ENCODE measurements around the gene GPR158.
"Not testable (repeated sequence)": the region's sequence is repeated elsewhere in the genome, so short reads cannot be mapped to it uniquely, and the experiment has no call there.

Gene GPR158, protein sequence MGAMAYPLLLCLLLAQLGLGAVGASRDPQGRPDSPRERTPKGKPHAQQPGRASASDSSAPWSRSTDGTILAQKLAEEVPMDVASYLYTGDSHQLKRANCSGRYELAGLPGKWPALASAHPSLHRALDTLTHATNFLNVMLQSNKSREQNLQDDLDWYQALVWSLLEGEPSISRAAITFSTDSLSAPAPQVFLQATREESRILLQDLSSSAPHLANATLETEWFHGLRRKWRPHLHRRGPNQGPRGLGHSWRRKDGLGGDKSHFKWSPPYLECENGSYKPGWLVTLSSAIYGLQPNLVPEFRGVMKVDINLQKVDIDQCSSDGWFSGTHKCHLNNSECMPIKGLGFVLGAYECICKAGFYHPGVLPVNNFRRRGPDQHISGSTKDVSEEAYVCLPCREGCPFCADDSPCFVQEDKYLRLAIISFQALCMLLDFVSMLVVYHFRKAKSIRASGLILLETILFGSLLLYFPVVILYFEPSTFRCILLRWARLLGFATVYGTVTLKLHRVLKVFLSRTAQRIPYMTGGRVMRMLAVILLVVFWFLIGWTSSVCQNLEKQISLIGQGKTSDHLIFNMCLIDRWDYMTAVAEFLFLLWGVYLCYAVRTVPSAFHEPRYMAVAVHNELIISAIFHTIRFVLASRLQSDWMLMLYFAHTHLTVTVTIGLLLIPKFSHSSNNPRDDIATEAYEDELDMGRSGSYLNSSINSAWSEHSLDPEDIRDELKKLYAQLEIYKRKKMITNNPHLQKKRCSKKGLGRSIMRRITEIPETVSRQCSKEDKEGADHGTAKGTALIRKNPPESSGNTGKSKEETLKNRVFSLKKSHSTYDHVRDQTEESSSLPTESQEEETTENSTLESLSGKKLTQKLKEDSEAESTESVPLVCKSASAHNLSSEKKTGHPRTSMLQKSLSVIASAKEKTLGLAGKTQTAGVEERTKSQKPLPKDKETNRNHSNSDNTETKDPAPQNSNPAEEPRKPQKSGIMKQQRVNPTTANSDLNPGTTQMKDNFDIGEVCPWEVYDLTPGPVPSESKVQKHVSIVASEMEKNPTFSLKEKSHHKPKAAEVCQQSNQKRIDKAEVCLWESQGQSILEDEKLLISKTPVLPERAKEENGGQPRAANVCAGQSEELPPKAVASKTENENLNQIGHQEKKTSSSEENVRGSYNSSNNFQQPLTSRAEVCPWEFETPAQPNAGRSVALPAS (N-terminal part only)

DNA sequence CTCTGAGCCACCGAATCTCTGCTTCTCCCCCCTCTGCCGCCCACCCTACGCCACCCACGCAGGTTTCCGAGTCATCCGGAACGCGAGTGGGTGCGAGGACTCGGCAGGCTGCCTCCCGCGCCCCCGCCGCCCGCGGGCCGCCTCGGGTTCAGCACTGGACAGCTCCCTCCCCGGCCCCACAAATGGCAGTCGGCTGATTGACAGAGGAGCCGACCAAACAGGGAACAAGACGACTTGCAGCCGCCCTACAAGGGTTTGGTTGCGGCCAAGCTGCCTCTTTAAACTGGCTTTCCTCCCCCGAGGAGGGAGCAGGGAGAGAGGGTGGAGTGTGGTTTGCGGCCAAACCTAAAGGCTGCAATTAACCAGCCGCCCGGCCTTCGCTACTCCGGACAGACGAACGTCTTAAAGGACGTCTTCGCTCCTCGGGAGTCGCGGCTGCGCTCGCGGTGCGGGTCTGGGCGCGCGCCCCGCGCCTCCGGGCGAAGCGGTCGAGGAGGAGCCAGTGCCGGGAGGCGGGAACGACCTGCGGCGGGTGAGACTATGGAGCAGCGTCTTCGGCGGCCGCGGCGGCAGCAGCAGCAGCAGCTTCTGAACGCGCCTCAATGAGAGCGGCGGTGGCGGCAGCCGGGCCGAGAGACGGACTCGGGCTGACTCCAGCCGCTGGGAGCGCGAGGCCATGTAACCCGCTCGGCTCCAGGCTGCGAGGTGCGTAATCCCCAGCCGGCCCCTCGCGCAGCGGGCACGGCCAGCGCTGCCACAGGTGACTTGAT, at the start of gene GPR158:
Gene GPR158 (plus strand): TSS at position 541 of the 770 bp plus-strand sequence. CDS start 420 bp downstream, outside the sequence.
- DNase-seq: peak; percentile 88

DNA sequence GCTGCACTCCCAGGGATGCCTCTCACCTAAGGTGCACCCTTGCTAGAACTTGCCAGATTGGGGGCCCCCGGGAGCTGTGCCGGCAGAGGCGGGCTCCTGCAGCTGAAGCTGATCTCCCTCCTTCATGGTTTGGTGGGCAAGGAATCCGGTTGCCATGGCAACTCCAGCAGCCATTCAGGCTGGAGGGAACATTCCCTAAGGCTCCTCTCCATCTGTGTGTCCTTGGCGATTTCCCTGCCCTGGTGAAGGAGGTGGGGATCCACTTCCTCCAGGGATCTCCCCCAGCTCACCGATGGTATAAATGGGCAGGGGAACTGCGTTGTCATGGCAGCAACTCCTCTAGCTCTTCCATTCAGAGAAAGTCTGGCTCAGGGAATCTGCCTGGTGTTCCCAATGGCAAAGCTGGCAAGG, 49.6 kb upstream of the GPR158 start:
- no peak for DNase-seq

DNA sequence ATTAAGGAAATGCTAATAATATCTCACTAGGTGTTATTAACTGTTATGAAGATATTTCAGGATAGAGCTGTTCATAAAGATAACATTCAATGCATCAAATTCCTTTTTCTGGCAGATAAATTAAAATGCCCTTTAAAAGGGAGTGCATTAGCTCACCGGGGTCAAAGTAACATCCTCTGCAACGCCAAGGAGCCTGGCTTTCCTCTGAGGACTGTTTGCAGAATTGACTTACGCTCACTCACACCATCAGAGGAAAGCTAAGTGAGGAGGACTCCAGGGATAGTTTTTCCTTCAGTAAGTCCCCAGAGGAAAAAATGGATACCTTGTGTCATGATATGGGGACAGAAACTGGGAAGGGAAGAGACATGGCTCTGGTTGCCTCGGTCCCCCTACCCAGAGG, 45.2 kb upstream of the GPR158 start:
- no peak for DNase-seq

DNA sequence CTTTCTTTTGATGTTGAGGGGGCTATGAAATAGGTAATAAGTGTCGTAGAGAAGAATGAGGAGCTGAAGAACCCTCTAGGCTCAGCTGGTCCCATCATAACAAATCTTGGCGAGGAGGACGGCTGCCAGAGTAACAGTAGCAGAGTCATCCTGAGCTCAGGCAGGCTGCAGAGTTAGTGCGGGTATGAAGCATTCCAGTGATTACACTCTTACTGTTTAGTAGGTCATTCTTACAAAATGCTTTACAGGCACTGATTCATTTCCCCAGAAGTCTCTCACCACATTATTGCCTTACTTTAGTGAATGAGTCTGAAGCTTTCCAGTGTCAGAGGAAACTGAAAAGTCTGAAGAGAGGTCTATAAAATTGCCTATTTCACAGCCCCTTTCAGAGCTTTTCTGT, 43.9 kb upstream of the GPR158 start:
- no peak for DNase-seq

DNA sequence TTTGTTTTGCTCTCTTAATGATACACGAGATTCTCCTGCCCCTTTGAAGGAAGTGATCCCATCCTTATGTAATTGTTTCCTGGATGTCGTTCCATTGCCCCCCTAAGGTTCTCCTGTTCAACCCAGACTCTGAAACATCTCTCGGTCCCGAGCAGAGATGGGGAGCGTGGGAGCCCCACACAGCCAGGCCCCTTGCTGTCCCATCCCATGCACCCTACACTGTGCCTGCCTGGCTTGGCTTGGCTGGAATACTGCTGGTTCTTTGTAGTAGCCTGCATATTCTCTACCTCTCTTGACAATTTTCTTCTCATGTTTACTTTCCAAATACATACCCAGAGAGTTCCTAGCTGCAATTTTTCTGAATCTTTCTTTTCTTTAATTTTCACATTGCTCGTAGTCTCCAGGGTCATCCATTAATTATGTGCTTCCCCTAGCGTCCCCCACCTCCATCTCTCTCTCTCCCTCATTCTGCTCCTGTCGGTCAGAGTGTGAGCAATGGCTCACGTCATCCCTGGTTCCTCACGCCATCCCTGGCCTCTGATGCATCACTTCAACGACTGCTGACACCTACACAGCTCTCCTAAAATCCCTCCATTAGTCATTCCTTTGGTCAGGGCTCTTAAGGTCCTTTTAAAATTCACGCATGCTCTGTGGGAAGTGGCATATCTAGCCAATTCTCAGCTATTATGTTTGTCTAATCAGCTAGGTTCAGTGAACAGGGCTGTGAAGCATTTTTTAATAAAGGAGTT, 32.5 kb upstream of the GPR158 start:
- no peak for DNase-seq

DNA sequence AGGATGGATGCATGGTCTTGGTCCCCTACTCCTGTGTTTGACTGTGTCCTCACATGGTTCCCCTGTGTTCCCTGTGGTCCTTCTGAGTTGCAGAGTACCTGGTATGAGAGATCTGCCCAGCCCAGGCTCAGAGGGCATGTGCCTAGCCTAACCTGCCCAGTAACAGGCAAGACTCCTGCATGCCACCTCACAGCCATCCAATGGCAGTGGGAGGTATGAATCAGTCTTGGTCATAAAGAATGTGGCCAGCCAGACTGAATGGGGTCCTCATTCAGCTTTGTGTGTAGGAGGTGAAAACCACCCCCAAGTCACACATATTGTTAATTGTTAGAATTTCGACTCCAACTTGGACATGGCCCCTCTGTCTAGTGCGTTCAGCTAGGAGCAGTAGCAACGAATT, 17.2 kb upstream of the GPR158 start:
- no peak for DNase-seq

DNA sequence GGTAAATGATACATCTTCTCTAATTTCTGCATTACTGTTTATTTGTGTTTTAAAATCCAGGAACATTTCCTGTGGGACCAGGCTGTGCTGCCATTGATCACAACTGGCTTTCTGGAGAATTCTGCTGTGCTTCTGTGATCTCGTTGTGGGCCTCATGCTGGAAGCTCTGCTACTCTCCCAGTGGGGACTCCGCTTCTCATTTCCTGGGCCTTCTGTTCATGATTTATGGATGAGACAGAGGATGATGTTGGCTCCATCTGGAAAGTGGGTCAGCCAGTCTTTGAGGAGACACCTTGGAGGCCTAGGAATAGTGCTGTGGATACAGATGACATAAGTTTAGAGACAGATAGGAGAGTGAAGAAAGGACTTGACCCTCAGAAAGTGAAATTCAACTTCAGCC, 15.2 kb upstream of the GPR158 start:
- no peak for DNase-seq

DNA sequence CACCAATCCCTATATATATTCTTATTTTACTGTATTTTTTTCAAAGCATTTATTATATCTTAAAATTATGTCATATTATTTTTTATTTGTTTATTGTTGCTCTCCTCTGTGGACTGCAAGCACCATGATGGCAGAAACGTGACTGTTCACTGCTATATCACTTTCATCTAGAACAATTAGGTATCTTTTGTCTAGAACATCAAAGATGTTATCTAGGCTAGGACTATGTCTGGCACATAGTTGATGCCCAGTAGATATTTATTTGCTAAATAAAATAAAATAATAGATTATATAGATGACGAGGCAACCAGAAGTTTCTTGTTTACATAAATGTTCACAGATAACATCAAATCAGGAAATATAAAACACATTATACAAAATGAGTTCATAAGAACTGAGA, 12.4 kb upstream of the GPR158 start:
- DNase-seq: no peak

DNA sequence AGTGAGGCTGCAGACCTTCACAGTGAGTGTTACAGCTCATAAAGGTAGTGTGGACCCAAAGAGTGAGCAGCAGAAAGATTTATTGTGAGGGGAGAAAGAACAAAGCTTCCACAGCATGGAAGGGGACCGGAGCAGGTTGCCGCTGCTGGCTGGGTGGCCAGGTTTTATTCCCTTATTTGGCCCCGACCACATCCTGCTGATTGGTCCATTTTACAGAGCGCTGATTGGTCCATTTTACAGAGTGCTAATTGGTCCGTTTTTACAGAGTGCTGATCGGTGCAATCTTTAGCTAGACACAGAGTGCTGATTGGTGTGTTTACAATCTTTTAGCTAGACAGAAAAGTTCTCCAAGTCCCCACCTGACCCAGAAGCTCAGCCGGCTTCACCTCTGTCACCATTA, 11.3 kb upstream of the GPR158 start:
- not testable (repeated sequence) for DNase-seq

DNA sequence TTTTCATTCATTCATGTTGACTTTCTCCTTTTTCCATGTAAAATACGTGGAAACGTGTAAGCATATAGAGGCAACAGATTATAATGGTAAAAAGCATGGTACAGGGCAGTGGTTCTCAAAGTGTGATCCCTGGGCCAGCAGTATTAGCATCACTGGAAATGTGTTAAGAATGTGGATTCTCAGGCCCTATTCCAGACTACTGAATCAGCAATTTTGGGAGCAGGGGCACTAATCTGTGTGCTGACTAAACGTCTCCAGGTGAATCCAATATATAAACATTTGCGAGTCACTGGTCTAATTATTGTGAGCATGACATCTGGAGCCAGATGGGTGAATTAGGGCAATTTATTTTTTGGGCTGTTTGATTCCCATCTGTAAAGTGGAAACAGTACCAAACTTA, 5.1 kb upstream of the GPR158 start:
- no peak for DNase-seq

DNA sequence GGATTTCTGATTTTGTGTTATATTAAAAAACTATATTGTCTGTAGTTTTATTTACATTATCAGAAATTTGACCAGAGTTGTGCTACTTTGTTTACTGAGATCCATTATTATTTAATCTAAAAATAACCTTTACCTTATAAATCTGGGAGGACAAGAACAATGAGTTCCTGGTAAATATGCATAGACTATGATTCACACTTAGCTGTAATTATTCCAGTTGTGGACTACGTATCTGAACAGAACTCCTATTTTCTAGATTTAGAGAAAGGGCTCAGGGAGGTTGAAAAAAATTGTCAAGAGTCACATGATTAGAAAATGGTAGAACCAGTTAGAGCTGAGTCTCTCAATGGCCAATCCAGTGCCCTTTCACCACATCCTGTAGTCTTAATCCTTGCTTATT, 4.2 kb upstream of the GPR158 start:
- no peak for DNase-seq

DNA sequence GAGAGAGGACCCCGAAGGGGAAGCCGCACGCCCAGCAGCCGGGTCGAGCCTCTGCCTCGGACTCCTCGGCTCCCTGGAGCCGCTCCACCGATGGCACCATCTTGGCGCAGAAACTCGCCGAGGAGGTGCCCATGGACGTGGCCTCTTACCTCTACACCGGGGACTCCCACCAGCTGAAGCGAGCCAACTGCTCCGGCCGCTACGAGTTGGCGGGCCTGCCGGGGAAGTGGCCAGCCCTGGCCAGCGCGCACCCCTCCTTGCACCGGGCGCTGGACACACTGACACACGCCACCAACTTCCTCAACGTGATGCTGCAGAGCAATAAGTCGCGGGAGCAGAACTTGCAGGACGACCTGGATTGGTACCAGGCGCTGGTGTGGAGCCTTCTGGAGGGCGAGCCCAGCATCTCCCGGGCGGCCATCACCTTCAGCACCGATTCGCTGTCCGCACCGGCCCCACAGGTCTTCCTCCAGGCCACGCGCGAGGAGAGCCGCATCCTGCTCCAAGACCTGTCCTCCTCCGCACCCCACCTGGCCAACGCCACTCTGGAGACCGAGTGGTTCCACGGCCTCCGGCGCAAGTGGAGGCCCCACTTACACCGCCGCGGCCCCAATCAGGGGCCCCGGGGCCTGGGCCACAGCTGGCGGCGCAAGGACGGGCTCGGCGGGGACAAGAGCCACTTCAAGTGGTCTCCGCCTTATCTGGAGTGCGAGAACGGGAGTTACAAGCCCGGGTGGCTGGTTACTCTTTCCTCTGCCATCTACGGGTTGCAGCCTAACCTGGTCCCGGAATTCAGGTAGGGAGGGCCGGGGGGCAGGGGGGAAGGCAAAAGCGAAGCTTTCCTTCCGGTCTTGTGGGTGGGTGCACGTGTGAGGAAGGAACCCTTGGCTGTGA, 973 bp downstream of the GPR158 start:
- peak; percentile 19 for DNase-seq

DNA sequence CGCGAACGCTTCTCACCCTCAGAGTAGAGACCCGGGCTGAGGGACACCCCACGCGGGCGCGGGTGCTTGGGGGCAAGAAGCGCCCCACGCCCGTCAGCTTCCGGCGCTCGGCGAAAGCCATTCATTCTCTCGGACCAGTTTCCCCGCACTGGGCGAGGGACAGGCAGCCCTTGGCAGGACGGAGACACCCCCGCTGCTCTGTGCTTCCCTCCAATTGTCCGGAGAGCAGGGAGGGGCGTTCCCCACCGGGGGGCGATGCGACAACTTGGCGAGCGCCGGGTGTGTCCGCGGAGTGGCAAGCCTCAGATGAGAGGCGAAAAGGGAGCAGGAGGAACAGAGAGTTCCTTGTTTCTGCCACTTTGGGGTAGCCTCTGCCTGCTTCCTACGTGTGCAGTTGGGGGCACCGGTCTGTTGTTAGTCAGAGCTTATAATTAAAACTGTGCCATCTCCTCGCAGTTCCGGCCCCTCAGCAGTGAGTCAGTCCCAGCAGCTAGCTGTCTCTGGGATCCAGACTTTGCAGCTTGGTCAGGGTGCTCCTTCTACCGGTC, 1.7 kb downstream of the GPR158 start:
- DNase-seq: no peak

DNA sequence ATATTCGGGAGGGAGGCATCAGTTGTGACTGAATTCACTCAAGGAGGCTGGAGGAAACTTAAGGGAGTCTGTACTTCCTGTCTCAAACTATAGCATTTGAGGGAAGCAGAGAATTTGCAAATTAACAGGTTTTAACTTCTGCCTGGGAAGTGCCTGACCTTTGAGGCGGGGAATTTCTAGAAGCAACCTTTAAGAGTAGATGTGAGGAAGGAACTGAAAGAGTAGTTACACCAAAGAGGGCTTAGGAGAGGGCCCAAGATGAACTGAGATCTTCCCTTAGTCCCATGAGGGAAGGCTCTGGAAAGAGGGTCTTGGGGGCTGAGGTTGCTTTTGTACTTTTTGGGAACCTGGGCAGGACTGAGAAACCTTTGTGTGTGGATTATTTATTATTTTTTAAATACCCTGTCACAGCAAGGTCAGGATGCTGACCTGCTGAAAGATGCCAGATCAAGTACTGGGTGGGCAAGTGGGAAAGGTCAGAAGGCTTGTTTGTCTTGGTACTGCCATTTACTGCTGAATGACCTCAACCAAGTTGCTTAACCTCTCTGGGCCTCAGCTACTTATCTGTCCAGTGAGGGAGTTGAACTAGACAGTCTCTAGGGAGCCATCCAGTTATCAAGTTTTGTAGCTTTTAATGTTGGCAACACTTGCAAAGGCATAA, 2.4 kb downstream of the GPR158 start:
- DNase-seq: no peak

DNA sequence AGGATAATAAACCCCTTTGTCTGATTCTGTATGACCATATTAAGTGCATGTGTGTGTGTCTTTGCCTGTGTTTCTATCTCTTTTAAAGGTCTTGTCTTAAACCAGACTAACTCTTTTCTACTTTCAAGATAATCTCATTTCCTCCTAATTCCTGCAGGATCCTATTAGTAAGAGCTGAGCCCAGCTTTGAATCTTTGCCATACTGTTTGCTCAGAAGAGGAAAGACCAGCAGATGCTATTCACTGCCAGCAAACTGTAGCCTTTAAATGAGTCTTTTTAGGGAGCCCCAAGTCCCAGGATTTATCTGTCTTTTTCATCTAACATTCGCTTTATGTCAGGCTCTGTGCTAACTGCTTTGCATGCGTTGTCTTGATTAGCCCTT, 2.9 kb downstream of the GPR158 start:
- no peak for DNase-seq

DNA sequence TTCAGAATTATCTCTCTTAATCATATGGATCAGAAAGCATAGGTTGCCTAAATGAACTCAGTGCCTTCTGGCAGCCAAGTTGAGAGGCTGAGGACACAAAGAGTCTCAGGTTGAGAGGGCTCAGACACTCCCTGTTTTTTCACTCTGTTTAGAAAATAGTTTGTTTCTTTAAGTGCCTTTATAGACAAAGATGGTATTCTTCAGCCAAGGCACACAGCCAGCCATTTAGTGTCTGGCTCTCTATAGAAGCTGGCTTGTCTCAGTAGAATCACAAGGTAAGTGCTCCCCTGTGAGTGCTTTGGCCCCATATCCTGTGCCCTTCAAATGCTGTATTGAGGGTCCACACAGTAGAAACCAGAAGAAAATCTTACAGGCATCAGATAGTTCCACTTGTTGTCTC, 3.6 kb downstream of the GPR158 start:
- DNase-seq: no peak

DNA sequence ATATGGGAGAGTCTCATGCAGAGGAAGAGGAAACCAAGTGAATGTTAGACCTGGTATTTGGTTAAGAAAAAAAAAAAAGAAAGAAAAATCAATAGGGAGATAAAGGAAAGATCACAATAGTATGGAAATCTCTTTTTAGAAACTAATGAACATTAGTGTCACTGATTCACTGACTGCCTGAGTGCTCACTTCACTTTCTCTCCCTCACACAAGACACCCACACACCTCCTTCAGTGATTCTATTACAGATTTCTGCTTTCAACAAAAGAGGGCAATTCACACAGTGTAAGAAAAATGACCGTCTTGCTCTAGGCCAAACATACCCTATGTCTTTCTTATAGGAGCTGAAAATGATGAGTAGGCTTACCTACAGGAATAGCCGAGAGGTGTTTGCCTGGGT, 6.0 kb downstream of the GPR158 start:
- DNase-seq: no peak

DNA sequence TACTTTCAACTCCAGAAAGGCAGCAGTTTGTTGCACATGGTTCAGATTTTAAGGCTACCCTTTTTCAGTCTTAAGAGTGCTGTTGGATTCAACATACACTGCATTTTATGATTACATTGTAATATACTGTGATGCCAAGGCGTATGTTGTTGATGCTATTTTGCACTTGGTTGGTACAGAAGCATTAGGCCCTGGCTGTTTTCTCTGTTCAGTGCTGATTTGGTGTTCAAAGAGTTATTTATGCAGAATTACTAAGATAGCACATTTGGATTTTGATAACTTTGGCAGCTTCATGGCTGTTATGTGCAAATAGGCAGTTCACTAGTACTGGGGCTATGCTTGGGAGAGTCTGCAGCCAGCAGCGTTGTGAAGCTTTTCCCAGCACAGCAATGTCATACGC, 7.8 kb downstream of the GPR158 start:
- DNase-seq: no peak

DNA sequence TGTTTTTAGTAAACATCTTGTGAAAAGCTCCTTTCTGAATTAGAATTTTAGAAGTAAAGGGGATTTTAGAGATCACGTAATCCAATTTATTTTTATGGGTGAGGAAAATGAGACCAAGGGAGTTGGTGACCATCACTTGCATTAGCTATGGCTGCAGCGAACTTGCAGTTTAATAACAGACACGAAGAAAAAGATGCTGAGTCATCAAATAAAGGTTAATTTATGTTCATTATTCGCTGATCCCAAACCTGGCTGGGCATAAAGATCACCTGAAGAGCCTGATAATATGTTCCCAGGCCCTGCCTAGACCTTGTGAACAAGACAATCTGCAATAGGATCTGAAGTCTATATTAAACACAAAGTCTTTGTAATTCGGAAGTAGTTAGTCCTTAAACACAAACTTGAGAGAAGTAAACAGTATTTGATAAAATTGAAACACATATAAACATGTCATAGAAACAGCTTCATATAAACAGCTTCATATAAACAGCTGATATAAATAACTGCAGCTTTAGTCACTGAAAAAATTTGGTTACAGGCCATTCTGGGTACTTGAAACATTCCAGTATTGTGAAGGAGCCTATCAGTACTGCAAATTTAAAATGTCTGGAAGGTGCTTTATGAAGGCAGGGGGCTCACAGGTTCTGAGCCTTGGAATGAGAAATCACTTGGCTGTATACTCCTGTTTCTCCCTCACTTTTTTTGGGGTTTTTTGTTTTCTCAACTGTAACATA, 16.5 kb downstream of the GPR158 start:
- no peak for DNase-seq

Data from NCI-H774 (cell line).